ENCODE data around the gene KRTAP10-3.
"Not testable (repeated sequence)": the region's sequence is repeated elsewhere in the genome, so short reads cannot be mapped to it uniquely, and the experiment has no call there.

The KRTAP10-3 gene

GRCh38 chr21:44590897-44591800 is 32.6 kb upstream of the KRTAP10-3 start:
- not testable (repeated sequence) for H3K27ac ChIP-seq; DNase-seq (ENCODE audit: low read depth, low spot score)

- no peak for DNase-seq (ENCODE audit: low read depth, low spot score)
- no peak overlapping the region for H3K27ac ChIP-seq
Measured at GRCh38 chr21:44590311-44590721, 31.7 kb upstream of the KRTAP10-3 start.

DNA sequence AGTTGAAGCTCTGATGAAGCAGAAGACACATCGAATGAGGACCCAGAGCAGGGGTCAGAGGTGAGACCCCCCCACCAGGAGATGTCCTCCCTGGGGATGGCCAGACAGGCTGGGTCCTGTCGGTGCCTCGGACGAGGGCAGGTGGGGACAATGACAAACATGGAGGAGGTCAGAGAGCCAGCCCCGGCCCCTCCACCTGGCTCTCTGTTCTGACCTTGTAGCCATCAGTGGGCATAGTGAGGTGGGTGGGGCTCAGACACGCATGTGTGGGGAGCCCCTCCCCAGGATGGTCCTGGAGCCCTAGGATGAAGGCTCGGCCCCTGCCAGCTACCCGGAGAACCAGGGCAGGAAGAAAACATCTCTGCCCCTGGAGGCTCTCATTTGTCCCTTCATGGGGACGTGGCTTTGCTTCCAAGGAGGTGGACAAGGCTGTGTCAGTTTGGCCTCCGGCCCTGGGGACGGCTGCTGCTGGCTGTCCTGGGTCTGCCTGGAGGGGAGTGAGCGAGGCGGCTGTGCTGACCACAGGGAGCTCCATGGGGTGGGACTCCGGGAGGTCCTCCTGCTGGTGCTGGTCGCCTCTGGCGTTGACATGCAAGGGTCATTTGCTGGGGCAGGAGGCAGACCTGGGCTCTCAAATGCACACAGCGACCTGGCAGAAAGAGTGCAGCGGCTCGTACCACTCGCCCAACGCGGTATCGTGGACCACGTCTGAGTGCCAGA is 31.2 kb upstream of the KRTAP10-3 start:
- H3K27ac ChIP-seq, result no peak overlapping the region
- DNase-seq (ENCODE audit: low read depth, low spot score), result no peak

DNA sequence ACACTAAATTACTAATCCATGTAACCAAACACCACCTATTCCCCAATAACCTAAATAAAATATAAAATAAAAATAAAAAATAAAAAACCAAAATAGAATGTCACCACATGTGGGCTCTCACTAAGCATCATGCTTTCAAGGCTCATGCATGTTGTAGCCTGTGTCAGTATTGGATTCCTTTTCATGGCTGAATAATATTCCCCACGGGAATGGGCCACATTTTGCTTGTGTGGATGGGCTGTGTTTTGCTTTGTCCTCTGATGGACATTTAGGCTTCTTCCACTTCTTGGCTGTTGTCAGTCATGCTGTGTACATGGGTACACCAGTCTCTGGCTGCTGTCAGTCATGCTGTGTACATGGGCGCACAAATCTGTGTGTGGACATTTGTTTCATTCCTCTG is 30.5 kb upstream of the KRTAP10-3 start:
- no peak for DNase-seq (ENCODE audit: low read depth, low spot score)
- no peak overlapping the region for H3K27ac ChIP-seq

- H3K27ac ChIP-seq, result no peak overlapping the region
- DNase-seq (ENCODE audit: low read depth, low spot score), result no peak
Measured at GRCh38 chr21:44585892-44586291, 27.3 kb upstream of the KRTAP10-3 start.

- no peak overlapping the region for H3K27ac ChIP-seq
- DNase-seq (ENCODE audit: low read depth, low spot score), result no peak
Measured at GRCh38 chr21:44583800-44584147, 25.2 kb upstream of the KRTAP10-3 start.

DNA sequence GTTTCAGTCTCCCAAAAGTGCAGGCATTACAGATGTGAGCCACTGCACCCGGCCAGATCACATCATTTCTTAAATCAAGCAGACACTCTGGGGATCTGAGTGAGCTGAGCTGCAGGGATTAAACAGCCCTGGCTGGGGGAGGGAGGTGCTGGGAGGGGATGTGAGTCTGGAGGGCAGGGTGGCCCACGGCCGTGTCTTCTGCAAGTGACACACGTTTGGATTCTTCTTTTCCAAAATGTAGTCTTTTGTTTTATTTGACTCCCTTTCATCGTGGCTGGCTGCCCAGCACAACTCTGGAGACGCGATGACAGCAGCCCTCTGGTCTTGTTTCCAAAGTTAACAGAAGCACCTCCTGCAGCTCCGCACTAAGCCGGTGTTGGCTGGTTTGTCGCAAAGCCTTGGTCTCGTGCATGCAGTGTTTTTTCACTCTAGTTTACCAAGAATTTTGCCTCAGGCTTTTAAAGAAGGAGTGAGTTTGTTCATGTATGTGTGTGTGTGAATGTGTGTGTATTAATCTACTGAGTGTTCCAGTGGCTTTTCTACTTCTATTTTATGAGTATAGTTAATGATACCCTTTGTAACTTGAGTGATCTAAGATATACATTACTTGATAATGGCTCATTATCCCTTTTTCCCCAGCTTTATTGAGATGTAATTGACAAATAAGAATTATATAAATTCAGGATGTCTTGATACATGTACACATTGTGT is 24.6 kb upstream of the KRTAP10-3 start:
- DNase-seq (ENCODE audit: low read depth, low spot score), result no peak
- no peak overlapping the region for H3K27ac ChIP-seq

DNA sequence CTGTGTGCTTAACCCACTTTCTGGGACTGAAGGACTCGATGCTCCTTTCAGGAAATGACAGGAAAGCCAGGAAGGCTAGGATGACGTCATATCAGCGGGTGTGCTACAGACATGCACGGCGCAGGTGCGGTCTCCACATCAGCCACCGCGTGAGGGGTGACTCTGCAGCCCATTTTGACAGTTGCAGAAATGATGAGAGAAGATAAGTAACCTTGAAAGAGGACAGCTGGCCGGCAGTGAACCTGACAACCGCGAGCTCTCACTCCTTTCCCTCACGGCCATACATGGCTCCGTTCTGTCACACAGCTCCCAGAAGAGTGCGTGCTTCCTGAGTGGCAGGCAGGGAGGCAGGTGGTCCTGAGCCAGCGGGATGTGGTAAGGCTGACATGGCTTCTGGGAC is 23.5 kb upstream of the KRTAP10-3 start:
- DNase-seq (ENCODE audit: low read depth, low spot score), result no peak
- H3K27ac ChIP-seq, result no peak overlapping the region

DNA sequence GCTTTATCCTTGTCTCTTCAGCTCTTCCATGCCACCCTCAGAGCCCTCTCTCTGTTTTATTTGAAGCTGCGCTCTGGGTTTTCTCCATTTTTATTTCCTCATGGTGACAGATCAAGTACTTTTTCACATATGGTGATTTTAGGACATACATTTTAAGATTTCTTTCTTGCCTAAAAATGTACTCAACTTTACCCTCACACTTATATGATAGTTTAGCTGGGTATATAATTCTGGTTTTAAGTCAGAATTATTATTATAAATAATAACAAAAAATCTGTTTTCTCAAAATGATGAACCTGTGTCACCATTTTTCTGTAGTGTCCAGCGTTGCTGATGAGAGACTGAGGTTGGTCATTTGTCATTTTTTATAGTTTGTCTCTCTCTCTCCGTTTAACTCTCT is 22.6 kb upstream of the KRTAP10-3 start:
- H3K27ac ChIP-seq, result no peak overlapping the region
- no peak for DNase-seq (ENCODE audit: low read depth, low spot score)

DNA sequence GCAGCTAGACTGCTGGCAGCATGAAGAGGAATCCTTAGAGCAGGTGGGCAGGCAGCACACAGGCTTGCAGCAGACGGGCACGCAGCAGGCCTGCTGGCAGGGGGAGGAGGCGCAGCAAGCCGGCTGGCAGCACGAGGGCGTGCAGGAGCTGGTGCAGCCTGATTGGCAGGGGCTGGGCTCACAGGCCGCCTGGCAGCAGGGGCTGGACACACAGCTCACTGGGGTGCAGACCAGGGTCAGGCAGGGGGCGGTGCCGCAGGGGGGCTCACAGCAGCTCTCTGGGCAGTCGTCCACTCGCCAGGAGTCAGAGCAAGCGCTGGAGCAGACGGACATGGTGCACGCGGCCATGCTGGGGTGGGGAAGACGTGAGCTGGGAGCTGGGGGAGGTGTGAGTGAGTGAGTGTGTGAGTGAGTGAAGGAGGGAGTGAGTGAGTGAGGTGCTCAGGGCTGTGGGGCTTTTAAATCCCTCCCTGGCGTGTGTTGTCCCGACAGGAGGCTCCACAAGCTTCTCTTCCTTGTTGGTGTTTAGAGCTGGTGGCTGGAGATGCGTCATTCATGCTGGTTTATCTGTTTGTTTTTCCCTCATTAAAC is 21.7 kb upstream of the KRTAP10-3 start, which contains the start of gene KRTAP10-5:
Gene KRTAP10-5, minus strand, starts transcription at position 374 of the 591 bp plus-strand sequence. Its CDS starts 26 bp downstream, at position 348.
- not testable (repeated sequence) for DNase-seq (ENCODE audit: low read depth, low spot score); H3K27ac ChIP-seq

DNA sequence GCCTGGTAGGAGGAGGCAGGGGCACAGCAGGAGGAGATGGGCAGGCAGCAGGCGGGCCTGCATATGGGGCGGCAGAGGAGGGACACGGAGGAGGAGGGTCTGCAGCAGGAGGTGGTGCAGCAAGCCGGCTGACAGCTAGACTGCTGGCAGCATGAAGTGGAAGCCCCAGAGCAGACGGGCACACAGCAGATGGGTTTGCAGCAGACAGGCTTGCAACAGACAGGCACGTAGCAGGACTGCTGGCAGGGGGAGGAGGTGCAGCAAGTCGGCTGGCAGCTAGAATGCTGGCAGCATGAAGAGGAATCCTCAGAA is 21.2 kb upstream of the KRTAP10-3 start:
- DNase-seq (ENCODE audit: low read depth, low spot score), result no peak
- no peak overlapping the region for H3K27ac ChIP-seq

- H3K27ac ChIP-seq, result no peak overlapping the region
- no peak for DNase-seq (ENCODE audit: low read depth, low spot score)
Measured at GRCh38 chr21:44579056-44579832, 20.6 kb upstream of the KRTAP10-3 start.

GRCh38 chr21:44578371-44579055 is 19.9 kb upstream of the KRTAP10-3 start:
- DNase-seq (ENCODE audit: low read depth, low spot score), result no peak
- H3K27ac ChIP-seq, result no peak overlapping the region

- H3K27ac ChIP-seq, result no peak overlapping the region
- no peak for DNase-seq (ENCODE audit: low read depth, low spot score)
Measured at GRCh38 chr21:44576025-44576420, 17.4 kb upstream of the KRTAP10-3 start.

DNA sequence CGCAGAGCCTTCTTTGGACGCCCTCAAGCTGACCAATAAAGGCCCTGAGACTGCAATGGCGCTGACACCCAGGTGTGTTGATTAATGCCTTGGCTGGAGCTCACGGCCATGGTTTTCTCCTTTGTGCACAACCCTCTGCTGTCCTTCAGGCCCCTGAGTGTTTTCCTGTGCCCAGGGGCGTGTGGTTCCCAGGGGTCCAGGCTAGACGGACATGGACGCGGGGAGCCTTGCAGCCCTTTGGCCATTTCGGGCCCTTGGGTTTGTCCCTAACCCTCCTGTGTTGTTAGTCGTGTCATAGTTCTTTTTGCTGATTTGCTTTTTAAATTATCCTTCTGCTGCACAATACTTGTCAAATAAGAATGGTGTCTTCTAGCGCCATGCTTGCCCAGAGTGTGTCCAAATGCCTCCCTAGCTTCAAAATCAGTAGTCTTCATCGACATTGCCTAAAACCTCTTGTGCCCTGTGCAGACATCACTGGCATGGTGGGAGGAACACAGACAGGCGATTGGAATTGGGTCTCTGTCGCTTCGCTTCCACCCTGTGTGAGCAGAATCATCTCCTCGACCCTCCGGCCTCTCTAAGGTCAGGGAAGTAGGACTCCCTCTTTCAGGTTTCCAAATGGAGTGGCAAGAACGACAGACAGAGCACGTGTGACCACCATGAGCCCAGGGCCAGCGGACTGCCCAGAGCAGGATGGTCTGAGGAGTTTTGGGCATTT is 16.9 kb upstream of the KRTAP10-3 start:
- no peak overlapping the region for H3K27ac ChIP-seq
- DNase-seq (ENCODE audit: low read depth, low spot score), result no peak

- DNase-seq (ENCODE audit: low read depth, low spot score), result no peak
- no peak overlapping the region for H3K27ac ChIP-seq
Measured at GRCh38 chr21:44574457-44575306, 16.1 kb upstream of the KRTAP10-3 start.

- not testable (repeated sequence) for H3K27ac ChIP-seq; DNase-seq (ENCODE audit: low read depth, low spot score)
Measured at GRCh38 chr21:44573630-44574456, 15.2 kb upstream of the KRTAP10-3 start, which contains the start of gene KRTAP10-4. Gene KRTAP10-4, plus strand, starts transcription at chr21:44573729. Its CDS starts 30 bp downstream, at chr21:44573759.

Data from epithelial cell of prostate (primary cell).